Progenitor cell of endocrine pancreas (in vitro differentiated cells): ENCODE data around the gene CST9L. TPM values are rescaled to one million over a fixed set of nuclear protein-coding genes. Genes with fewer than 3 reads are reported as not detected.

Experiments
- DNase-seq: peaks from one replicate; pipeline ENCODE4 v3.0.0; 2021; ENCODE audit warnings: low spot score; ENCODE audit not compliant: unreplicated experiment
- H3K27ac Mint-ChIP-seq: 2 replicates; pipeline ENCODE4 v1.8.0; 2021; ENCODE audit warnings: mild to moderate bottlenecking, moderate library complexity, mixed read lengths
- H3K27me3 Mint-ChIP-seq: 2 replicates; pipeline ENCODE4 v1.8.0; 2021; ENCODE audit warnings: mixed read lengths
- H3K36me3 Mint-ChIP-seq: 2 replicates; pipeline ENCODE4 v1.8.0; 2022; ENCODE audit warnings: mixed read lengths; ENCODE audit not compliant: insufficient read depth
- H3K4me1 Mint-ChIP-seq: 2 replicates; pipeline ENCODE4 v1.8.0; 2021; ENCODE audit warnings: low read depth, mixed read lengths
- H3K4me3 Mint-ChIP-seq: 2 replicates; pipeline ENCODE4 v1.8.0; 2021; ENCODE audit warnings: low read depth, mild to moderate bottlenecking, moderate library complexity, mixed read lengths
- H3K9me3 Mint-ChIP-seq: 2 replicates; pipeline ENCODE4 v1.8.0; 2021; ENCODE audit warnings: low read depth, mixed read lengths
- CTCF ChIP-seq: fragments of 200-600 bp; sonication (generic); IDR thresholded peaks from one replicate; pipeline ENCODE4 v1.5.0; 2021; ENCODE audit warnings: antibody characterized with exemption, mild to moderate bottlenecking; ENCODE audit not compliant: unreplicated experiment
- total RNA-seq: library from RNA; stranded (reverse); gene quantifications from 2 replicates; pipeline ENCODE4 v1.2.1, GENCODE V29; 2021

CST9L gene
- total RNA-seq, 1 donor from 2014 or later = not detected

DNA sequence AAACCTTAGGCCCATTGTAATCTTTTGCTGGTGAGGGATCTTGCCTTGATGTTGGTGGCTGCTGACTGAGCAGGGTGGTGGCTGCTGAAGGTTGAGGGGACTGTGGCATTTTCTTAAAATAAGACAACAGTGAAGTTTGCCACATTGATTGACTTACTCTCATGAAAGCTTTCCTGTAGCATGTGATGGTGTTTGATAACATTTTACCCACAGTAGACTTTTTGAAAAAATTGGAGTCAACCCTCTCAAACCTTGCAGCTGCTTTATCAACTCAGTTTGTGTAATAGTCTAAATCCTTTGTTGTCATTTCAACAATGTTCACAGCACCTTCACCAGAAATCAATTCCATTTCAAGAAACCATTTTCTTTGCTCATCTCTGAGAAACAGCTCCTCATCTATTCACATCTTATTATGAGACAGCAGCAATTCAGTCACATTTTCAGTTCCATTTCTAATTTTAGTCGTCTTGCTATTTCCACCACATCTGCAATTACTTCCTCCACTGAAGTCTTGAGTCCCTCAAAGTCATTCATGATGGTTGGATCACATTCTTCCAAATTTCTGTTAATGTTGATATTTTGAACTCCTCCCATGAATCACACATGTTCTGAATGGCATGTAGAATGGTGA lies 37.2 kb downstream of the CST9L start:
- Mint-ChIP-seq H3K36me3 (no peaks in the 10 kb centered on the region), H3K27ac (no peak overlapping the region), H3K4me3 (no peak overlapping the region), H3K4me1 (no peaks in the 10 kb centered on the region), H3K27me3 (no peaks in the 10 kb centered on the region), H3K9me3 (peaks cover 14% of the 10 kb centered on the region)
- no peak for TF ChIP-seq CTCF
- no peak for DNase-seq

GRCh38 chr20:23528867-23529431 lies 39.3 kb downstream of the CST9L start:
- no peaks in the 10 kb centered on the region for H3K36me3 Mint-ChIP-seq
- no peaks in the 10 kb centered on the region for H3K27me3 Mint-ChIP-seq
- no peak for TF ChIP-seq CTCF
- H3K4me1 Mint-ChIP-seq = no peaks in the 10 kb centered on the region
- H3K4me3 Mint-ChIP-seq = no peak overlapping the region
- H3K27ac Mint-ChIP-seq = no peak overlapping the region
- no peak for DNase-seq
- H3K9me3 Mint-ChIP-seq = peaks cover 14% of the 10 kb centered on the region

DNA sequence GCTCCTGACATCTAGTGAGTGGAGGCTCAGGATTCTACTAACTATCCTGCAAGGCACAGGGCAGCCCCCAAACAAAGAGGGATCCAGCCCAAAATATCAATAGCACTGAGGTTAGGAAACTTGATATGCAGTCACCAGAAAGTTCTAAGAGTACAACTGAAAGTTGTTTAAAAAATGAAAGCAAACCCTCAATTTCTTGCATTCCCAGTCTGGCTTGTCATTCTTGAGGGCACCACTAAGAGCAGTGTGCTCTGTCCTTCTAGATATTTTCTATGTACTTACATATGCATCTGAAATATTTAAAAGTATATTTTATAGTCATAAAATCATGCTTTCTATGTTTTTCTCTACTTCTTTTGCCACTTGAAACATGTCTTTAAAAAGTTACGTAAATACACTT lies 41.4 kb downstream of the CST9L start:
- no peaks in the 10 kb centered on the region for H3K27me3 Mint-ChIP-seq
- H3K4me1 Mint-ChIP-seq = no peaks in the 10 kb centered on the region
- no peaks in the 10 kb centered on the region for H3K36me3 Mint-ChIP-seq
- H3K4me3 Mint-ChIP-seq = no peak overlapping the region
- H3K9me3 Mint-ChIP-seq = peaks cover 14% of the 10 kb centered on the region
- no peak for DNase-seq
- H3K27ac Mint-ChIP-seq = no peak overlapping the region
- TF ChIP-seq CTCF = peak; percentile 13

DNA sequence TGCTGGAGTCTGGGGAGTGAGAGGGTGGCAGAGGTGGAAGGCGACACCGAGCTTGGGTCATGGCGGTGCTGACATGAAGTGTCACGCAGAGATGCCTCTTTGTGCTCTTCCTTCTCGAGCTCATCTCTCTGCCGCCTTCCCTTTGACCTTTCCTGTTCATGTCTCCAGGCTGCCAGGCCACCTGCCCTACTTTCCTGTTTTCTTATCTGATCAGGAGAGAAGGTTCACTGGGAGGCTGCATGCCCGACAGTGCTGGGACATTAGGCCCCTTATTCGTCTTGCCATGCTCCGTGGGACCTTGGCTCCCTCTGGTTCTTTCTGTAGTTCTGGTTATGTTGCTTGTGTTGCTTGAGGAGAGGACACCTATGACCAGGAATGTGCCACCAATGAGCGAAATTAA lies 44.1 kb downstream of the CST9L start:
- H3K9me3 Mint-ChIP-seq = peaks cover 4% of the 10 kb centered on the region
- no peaks in the 10 kb centered on the region for H3K27me3 Mint-ChIP-seq
- H3K4me1 Mint-ChIP-seq = no peaks in the 10 kb centered on the region
- TF ChIP-seq CTCF = no peak
- no peak overlapping the region for H3K4me3 Mint-ChIP-seq
- H3K36me3 Mint-ChIP-seq = no peaks in the 10 kb centered on the region
- no peak for DNase-seq
- no peak overlapping the region for H3K27ac Mint-ChIP-seq

DNA sequence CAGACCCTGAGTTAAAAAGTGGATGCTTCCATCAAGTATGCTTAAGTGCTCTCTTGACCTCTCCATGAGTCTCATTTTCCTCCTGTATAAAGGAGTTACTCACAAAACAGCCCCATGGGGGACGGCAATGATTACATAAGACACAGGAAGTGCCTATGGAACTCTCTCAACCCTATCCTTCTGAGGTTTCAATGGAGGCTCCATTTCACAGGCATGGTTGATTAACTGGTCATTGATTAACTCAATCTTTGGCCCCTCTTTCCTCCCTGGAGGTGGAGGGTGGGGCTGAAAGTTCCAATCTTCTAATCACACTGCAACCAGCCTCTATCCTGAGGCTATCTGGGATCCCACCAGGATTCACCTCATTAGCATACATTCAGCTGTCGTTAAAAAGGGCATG lies 48.1 kb downstream of the CST9L start:
- DNase-seq = no peak
- H3K27ac Mint-ChIP-seq = no peak overlapping the region
- TF ChIP-seq CTCF = no peak
- H3K9me3 Mint-ChIP-seq = no peaks in the 10 kb centered on the region
- H3K27me3 Mint-ChIP-seq = no peaks in the 10 kb centered on the region
- no peak overlapping the region for H3K4me3 Mint-ChIP-seq
- no peaks in the 10 kb centered on the region for H3K4me1 Mint-ChIP-seq
- no peaks in the 10 kb centered on the region for H3K36me3 Mint-ChIP-seq
